SK-MEL-5 (cell line): ENCODE measurements around the gene PRRG2. TPM values are rescaled to one million over a fixed set of nuclear protein-coding genes. Genes with fewer than 3 reads are reported as not detected.

ENCODE experiments used
- DNase-seq: peaks from one replicate; pipeline ENCODE4 v3.0.0-alpha.2; 2016; ENCODE audit warnings: low read depth, low spot score
- in situ Hi-C: cut with HindIII; loops from 2 replicates; pipeline ENCODE4 v1.10.0; 2016; ENCODE audit warnings: low sequenced_read_pairs, high pct_unique_total_duplicates, low pct_unique_long_range_greater_than_20kb
- polyA plus RNA-seq, 2 experiments: library from polyadenylated mRNA; depleted of rRNA; stranded (reverse); fragments of >200 nt; gene quantifications; 2 replicates each; pipeline ENCODE4 v1.2.3, GENCODE V29; 2015
- total RNA-seq: library from RNA; depleted of rRNA; stranded (reverse); fragments of >200 nt; shearing (Covaris generic); gene quantifications from 2 replicates; pipeline ENCODE4 v1.2.3, GENCODE V29; 2014; rRNA removed

PRRG2 gene
- total RNA-seq = 0.98 and 6.8 TPM in 2 replicates
- polyA plus RNA-seq (2015; cell fraction: cytosol; rRNA removed) = 3.7 and 6.9 TPM in 2 replicates
- 1.3 TPM in 1 of 2 replicates, not detected in the other for polyA plus RNA-seq (2015; cell fraction: nucleus; rRNA removed)

DNA sequence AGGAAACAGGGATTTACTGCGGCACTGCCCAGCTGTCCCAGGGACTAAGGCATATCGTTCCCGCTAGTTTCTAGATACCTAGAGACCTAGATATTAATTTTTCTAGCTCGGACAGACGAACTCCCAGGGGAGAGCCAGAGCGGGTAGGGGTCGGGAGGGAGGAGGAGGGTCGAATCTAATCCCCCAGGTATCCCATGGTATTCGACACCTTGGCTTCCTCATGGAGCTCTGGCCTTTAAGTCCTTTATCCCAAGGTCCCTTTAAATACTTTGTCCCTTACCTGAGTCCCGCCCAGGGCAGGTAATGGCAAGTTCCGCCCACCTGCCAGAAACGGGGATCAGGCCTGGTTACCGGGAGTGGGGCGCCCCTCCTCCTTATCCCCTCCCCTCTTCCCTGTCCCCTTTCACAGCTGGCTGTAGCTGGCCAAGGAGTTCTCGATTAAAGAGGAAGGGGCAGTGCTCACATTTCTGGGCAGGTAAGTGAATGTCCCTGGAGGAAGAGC is at the start of gene PRRG2:
TSS of gene PRRG2 (plus strand) at position 310 of the 502 bp plus-strand sequence. CDS start 1,904 bp downstream, outside the sequence.
- no peak for DNase-seq
- in situ Hi-C loops = no loop called here

GRCh38 chr19:49533551-49534488 is 47.3 kb upstream of the PRRG2 start:
- peak; percentile 60 for DNase-seq
- in situ Hi-C loops = no loop called here

DNA sequence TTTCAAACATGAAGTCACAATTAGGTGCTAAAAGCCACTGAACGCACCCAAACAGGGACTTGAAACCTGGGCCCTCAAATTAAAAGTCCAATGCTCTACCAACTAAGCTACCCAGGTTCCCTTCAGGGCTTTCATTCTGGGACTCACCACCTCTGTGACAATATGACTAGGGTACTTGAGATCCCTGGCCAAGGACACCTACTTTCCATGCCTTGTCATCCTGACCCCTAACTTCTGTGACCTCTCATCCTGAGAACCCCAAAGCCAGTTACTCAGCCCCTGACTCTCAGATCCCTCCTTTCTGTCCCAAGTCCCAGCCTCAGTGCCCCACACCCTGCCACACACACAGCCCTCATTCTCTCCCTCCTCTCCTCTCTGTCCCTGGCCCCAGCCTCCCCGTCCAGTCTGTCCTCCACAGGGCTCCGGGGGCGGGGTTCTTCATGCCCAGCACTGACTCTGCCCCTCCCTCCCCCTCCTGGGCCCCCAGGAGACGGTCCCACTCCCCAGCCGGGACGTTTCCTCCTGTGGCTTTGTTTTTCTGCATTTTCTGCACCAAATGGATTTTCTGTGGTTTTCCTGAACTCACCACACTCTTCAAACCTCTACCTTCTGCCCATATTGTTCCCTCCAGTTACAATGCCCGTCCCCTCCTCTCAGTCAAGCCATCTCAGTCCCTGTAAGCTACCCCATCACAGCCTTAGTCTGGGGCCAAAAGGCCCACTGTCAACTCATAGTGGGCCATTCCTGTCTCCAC is 46.3 kb upstream of the PRRG2 start:
- no peak for DNase-seq
- in situ Hi-C loops = no loop called here

- DNase-seq = no peak
- in situ Hi-C loops = no loop called here
Measured at GRCh38 chr19:49536921-49537462, 44.1 kb upstream of the PRRG2 start.

GRCh38 chr19:49538643-49539042 is 42.5 kb upstream of the PRRG2 start:
- in situ Hi-C loops = no loop called here
- DNase-seq = no peak

GRCh38 chr19:49539192-49539952 is 41.7 kb upstream of the PRRG2 start:
- peak; percentile 15 for DNase-seq
- in situ Hi-C loops = no loop called here

- DNase-seq = no peak
- in situ Hi-C loops = no loop called here
Measured at GRCh38 chr19:49541914-49542313, 39.2 kb upstream of the PRRG2 start.

DNA sequence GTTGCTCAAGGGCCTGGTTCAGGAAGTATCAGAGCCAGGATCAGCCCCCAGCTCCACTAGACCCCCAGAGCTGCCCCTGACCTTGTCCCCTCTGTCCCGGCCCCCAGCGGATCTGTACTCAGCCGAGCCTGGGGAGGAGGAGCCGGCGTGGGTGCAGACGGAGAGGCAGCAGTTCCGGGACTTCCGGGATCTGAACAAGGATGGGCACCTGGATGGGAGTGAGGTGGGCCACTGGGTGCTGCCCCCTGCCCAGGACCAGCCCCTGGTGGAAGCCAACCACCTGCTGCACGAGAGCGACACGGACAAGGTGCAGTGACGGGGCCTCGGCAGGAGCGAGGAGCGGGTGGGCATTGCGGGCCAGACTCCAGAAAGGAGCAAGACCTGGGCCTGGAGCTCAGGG is 38.7 kb upstream of the PRRG2 start:
- DNase-seq = no peak
- in situ Hi-C loops = no loop called here

GRCh38 chr19:49543032-49543431 is 38.1 kb upstream of the PRRG2 start:
- in situ Hi-C loops = no loop called here
- no peak for DNase-seq

DNA sequence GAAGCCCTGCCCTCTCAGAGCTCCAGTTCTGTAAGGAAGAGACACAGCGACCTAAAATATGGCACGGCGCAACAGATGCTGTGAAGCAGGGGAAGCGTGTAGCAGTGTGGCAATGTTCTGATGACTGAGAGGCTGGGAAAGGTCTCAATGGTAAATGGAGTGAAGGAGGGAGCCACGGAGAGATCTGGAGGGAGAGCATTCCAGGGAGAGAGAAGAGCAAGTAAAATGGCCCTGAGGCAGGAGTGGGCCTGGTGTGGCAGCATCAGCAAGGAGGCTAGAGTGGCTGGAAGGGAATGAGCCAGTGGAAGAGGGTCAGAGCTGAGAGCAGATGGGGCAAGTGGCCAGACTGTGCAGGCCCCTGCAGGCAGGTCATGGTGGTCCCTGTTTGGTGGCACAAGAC is 37.0 kb upstream of the PRRG2 start:
- in situ Hi-C loops = no loop called here
- DNase-seq = no peak

DNA sequence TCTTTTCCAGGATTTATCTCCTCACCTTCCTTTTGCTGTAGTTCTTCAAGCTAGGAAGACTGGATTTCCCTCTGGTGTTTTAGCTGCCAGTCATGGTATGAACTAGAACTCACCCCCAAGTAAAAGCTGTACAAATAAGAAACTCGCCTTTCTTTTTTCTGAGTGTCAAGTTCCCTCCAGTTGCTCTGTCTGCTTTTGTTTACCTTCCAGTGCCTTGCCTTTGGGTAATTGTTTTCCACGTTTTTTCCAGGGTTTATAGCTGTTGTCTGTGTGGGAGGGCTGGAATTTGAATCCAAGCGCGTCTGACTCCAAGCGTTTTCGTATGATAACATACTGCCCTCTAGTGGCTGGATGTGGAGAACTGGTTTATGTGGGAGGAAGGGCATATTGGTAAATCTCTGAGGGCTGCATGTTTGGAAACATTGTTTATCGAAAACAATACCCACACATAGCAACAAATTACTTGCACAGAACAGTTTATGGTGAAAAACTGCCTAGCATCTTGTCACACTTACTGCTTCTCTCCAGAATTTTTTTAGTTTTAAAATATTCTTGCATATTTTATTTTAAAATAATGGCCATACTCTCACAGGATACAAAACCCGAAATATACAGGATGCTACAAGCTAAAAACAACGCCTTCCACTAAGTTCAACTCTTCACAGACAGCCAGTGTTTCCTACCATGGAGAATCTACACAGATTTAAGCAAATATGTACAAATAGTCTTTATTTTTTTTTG is 34.1 kb upstream of the PRRG2 start:
- peak; percentile 92 for DNase-seq
- in situ Hi-C loops = no loop called here

- in situ Hi-C loops = no loop called here
- no peak for DNase-seq
Measured at GRCh38 chr19:49549045-49549444, 32.1 kb upstream of the PRRG2 start.

DNA sequence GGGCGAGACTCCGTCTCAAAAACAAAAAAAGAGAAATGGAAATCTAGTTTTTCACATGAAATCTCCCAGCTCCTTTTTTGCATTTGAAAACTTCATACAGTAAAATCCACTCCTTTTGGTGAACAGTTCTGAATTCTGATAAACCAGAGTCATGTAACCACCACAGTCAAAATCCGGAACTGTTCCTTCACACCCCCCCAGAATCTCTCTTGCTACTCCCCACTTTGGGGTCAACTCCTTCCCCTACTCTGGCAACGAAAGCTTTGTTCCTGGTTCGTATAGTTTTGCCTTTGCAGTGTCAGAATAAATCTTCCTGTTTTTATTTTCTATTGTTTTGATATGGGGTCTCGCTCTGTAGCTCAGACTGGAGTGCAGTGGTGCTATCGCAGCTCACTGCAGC is 29.6 kb upstream of the PRRG2 start:
- in situ Hi-C loops = no loop called here
- DNase-seq = no peak

GRCh38 chr19:49552749-49553148 is 28.4 kb upstream of the PRRG2 start:
- DNase-seq = no peak
- in situ Hi-C loops = no loop called here

- DNase-seq = no peak
- in situ Hi-C loops = no loop called here
Measured at GRCh38 chr19:49553451-49554271, 27.5 kb upstream of the PRRG2 start.

DNA sequence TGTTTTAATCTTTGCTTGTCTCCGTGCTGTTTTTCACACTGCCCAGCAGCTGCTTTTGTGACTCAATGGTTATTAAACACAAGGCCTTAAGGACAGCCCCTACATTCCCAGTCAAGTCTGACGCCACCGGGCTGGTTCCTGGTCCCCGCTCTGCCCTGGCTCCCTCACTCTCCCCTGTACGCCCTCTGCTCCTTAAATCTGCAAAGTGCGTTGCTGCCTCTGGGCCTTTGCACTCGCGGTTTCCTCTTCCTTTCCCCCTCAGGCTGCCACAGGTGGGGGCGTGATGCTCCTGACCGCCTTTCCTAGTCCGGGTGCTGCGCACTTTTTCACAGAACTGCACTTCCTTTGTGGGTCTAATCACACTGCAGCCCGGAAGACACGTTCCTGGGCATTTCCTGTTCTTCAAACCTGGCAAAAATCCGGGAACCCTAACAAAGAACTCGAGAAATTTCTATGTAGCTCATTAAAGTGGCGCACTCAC is 26.4 kb upstream of the PRRG2 start:
- in situ Hi-C loops = no loop called here
- DNase-seq = no peak
